ENCODE data around the gene CR1. TPM values are rescaled to one million over a fixed set of nuclear protein-coding genes. Genes with fewer than 3 reads are reported as not detected.

Gene CR1
- total and polyA plus RNA-seq, 2 of the 4 experiments (the other 2 are of a cell fraction) = not detected

DNA sequence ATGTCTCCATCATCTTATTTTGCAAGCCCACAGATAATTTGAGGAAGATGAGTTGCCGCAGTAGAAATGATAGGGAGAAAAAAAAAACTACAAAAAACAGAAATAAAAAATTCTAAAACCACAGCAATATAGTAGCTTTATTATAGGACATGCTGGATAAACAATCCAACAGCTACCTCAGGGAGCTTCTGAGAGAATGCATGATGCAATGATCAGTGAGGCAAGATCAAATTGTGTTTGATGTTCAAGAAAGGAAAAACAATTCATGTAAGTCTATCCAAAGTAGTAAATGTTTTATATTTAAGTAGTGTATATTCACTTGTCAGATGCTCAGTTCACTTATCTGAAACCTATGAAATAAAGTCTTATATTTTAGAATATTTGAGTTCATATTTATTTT lies 155.6 kb downstream of the CR1 start:
- TF ChIP-seq NFE2L2 (IDR thresholded peaks at IDR 0.05; ENCODE audit: low read depth, low read length) = no peak
- peak; percentile 39; the same call in 1 of the 2 replicates for TF ChIP-seq CEBPB (IDR thresholded peaks at IDR 0.05; ENCODE audit: low read depth, low read length)
- Histone ChIP-seq H3K9ac (ENCODE audit: low read depth, low read length) (no peak overlapping the region), H3K79me1 (ENCODE audit: low read depth in 1 of 2, low read length in 2 of 2) (no peaks in the 10 kb centered on the region), H3K27me3 (ENCODE audit: control insufficient read depth, insufficient read depth, low read length) (peaks cover 15% of the 10 kb centered on the region), H2BK15ac (ENCODE audit: low read depth, low read length) (no peak overlapping the region), H3K18ac (ENCODE audit: low read depth, low read length) (no peak overlapping the region), H2AFZ (replicated peaks; ENCODE audit: low read length, poor library complexity) (no peak overlapping the region), H2BK20ac (ENCODE audit: low read depth, low read length) (no peak overlapping the region), H3K9me3 (ENCODE audit: control insufficient read depth, insufficient read depth, low read length) (no peaks in the 10 kb centered on the region), H3K4me3 (ENCODE audit: insufficient read depth, low read depth, low read length) (no peak overlapping the region), H3K9me1 (ENCODE audit: insufficient read depth, low read length) (no peaks in the 10 kb centered on the region), H4K20me1 (ENCODE audit: insufficient read depth, low read length) (no peaks in the 10 kb centered on the region), H3K4me2 (ENCODE audit: low read depth, low read length) (no peak overlapping the region), H4K8ac (ENCODE audit: low read depth in 2 of 2, low read length in 2 of 2) (no peak overlapping the region), H3K14ac (replicated peaks; ENCODE audit: low read depth, low read length) (no peak overlapping the region), H3K4ac (ENCODE audit: low read depth, low read length) (no peak overlapping the region), H3K23ac (ENCODE audit: low read depth, low read length) (no peak overlapping the region), H3K4me1 (ENCODE audit: control insufficient read depth, insufficient read depth, low read length) (no peaks in the 10 kb centered on the region), H2BK5ac (ENCODE audit: low read depth, low read length, poor library complexity, severe bottlenecking) (no peak overlapping the region), H4K91ac (ENCODE audit: insufficient read depth, low read depth, low read length) (no peak overlapping the region), H2AK9ac (replicated peaks; ENCODE audit: low read depth, low read length, poor library complexity) (no peak overlapping the region), H3K36me3 (ENCODE audit: control insufficient read depth, insufficient read depth, low read length) (no peaks in the 10 kb centered on the region), H3K27ac (ENCODE audit: insufficient read depth, low read length) (no peak overlapping the region), H4K5ac (ENCODE audit: low read depth, low read length) (no peak overlapping the region), H3K56ac (ENCODE audit: extremely low read depth, insufficient read depth, low read length) (no peak overlapping the region), H2AK5ac (ENCODE audit: low read depth, low read length) (no peak overlapping the region), H2BK120ac (ENCODE audit: low read depth, low read length) (no peak overlapping the region)
- no CpG with 5 or more reads among the region's 1 CpG for WGBS, 2 experiments (ENCODE audit: extremely low coverage in 2 of 2, insufficient read length in 1 of 2)
- no peak for DNase-seq
- CTCF ChIA-PET = no interaction called here
- dilution Hi-C loops (cut with HindIII; ENCODE audit: low sequenced_read_pairs, unreplicated experiment) (no loop called here), intact Hi-C loops (cut with micrococcal nuclease) (no loop called here), in situ Hi-C loops (cut with MboI; ENCODE audit: low sequenced_read_pairs) (no loop called here)
- POLR2A ChIA-PET (ENCODE audit: unreplicated experiment) = no interaction called here
- ATAC-seq (ENCODE audit: low read depth) = no peak
- no TSS peak for BruUV-seq (replicated peaks)

All from IMR-90 (cell line).